ENCODE data around the gene KRT79. TPM values are rescaled to one million over a fixed set of nuclear protein-coding genes. Genes with fewer than 3 reads are reported as not detected.
"Not testable (repeated sequence)": the region's sequence is repeated elsewhere in the genome, so short reads cannot be mapped to it uniquely, and the experiment has no call there.

KRT79 gene
- total RNA-seq, 1 donor: under 0.01 TPM

GRCh38 chr12:52861511-52861910 is 27.4 kb upstream of the KRT79 start:
- DNase-seq (ENCODE audit: low read depth in 2 of 3, low spot score in 2 of 3): no peak

GRCh38 chr12:52860102-52860823 is 26.2 kb upstream of the KRT79 start:
- DNase-seq (ENCODE audit: low read depth in 2 of 3, low spot score in 2 of 3): no peak

GRCh38 chr12:52857500-52857899 is 23.4 kb upstream of the KRT79 start:
- no peak for DNase-seq (ENCODE audit: low read depth in 2 of 3, low spot score in 2 of 3)

GRCh38 chr12:52856787-52857186 is 22.7 kb upstream of the KRT79 start:
- no peak for DNase-seq (ENCODE audit: low read depth in 2 of 3, low spot score in 2 of 3)

GRCh38 chr12:52856077-52856476 is 22.0 kb upstream of the KRT79 start:
- DNase-seq (ENCODE audit: low read depth in 2 of 3, low spot score in 2 of 3): not testable (repeated sequence)

- DNase-seq (ENCODE audit: low read depth in 2 of 3, low spot score in 2 of 3): no peak
Observed at GRCh38 chr12:52851787-52852186, 17.7 kb upstream of the KRT79 start.

GRCh38 chr12:52850681-52851080 is 16.6 kb upstream of the KRT79 start:
- no peak for DNase-seq (ENCODE audit: low read depth in 2 of 3, low spot score in 2 of 3)

- DNase-seq (ENCODE audit: low read depth in 2 of 3, low spot score in 2 of 3): no peak
Observed at GRCh38 chr12:52849511-52849910, 15.4 kb upstream of the KRT79 start.

GRCh38 chr12:52848661-52849255 is 14.6 kb upstream of the KRT79 start, which contains the start of gene KRT78:
KRT78 (minus strand) TSS chr12:52848994; CDS start chr12:52848930, 64 bp downstream.
- no peak for DNase-seq (ENCODE audit: low read depth in 2 of 3, low spot score in 2 of 3)

GRCh38 chr12:52847335-52848102 is 13.4 kb upstream of the KRT79 start:
- DNase-seq (ENCODE audit: low read depth in 2 of 3, low spot score in 2 of 3): no peak

GRCh38 chr12:52846356-52846970 is 12.4 kb upstream of the KRT79 start:
- no peak for DNase-seq (ENCODE audit: low read depth in 2 of 3, low spot score in 2 of 3)

- no peak for DNase-seq (ENCODE audit: low read depth in 2 of 3, low spot score in 2 of 3)
Observed at GRCh38 chr12:52845946-52846345, 11.8 kb upstream of the KRT79 start.

- no peak for DNase-seq (ENCODE audit: low read depth in 2 of 3, low spot score in 2 of 3)
Observed at GRCh38 chr12:52844386-52844785, 10.3 kb upstream of the KRT79 start.

- no peak for DNase-seq (ENCODE audit: low read depth in 2 of 3, low spot score in 2 of 3)
Observed at GRCh38 chr12:52839436-52840105, 5.5 kb upstream of the KRT79 start.

- no peak for DNase-seq (ENCODE audit: low read depth in 2 of 3, low spot score in 2 of 3)
Observed at GRCh38 chr12:52838609-52839435, 4.7 kb upstream of the KRT79 start.

- no peak for DNase-seq (ENCODE audit: low read depth in 2 of 3, low spot score in 2 of 3)
Observed at GRCh38 chr12:52837781-52838608, 3.9 kb upstream of the KRT79 start.

- no peak for DNase-seq (ENCODE audit: low read depth in 2 of 3, low spot score in 2 of 3)
Observed at GRCh38 chr12:52837413-52837741, 3.3 kb upstream of the KRT79 start.

- no peak for DNase-seq (ENCODE audit: low read depth in 2 of 3, low spot score in 2 of 3)
Observed at GRCh38 chr12:52836491-52837412, 2.6 kb upstream of the KRT79 start.

Measured in hematopoietic multipotent progenitor cell (in vitro differentiated cells).